Transverse colon (tissue), 4 donors: ENCODE measurements around the gene UNC13B.

Experiments used
- POLR2A ChIP-seq: fragments of 450-650 bp; IDR thresholded peaks from one replicate; pipeline ENCODE4 v1.6.1; 2016; ENCODE audit warnings: antibody characterized with exemption, mild to moderate bottlenecking, moderate library complexity
- POLR2AphosphoS5 ChIP-seq, 3 donors: sonication (generic); formaldehyde crosslinking; IDR thresholded peaks; one replicate each; pipeline ENCODE4 v1.6.1; 2016; ENCODE audit warnings: antibody characterized with exemption in 3 of 3
- TF ChIP-seq, protein P1 (sequence below), 5 experiments: fragments of 200-600 bp in 3 of 5; fragments of 450-650 bp in 2 of 5; sonication (generic) in 3 of 5; IDR thresholded peaks; 1 replicate in 2 of 5; 2 replicates in 3 of 5; pipeline ENCODE4 v1.5.1; 2016 to 2017; ENCODE audit warnings: antibody characterized with exemption in 5 of 5, inconsistent platforms in 3 of 5, mild to moderate bottlenecking in 2 of 5, moderate library complexity in 1 of 5

DNA sequence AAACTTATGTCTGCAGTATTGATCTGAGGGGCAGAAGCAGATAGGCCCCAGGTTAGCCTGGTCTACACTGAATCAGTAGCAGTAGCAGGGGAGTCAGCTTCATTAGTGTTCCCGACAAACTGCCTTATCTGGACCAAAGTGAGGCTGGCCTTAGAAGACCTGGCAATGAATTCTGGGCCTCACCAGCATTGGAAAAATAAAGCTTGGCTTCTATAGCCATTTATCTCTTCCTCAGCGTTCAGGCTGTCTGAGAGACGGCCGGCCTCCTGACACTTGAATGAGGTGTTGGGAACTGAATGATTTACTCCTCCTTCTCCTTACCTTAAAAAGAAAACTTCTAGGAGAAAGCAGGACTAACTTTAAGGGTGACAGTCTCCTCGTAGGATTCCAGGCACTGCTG, 186.3 kb downstream of the UNC13B start:
- TF ChIP-seq, protein P1, sequence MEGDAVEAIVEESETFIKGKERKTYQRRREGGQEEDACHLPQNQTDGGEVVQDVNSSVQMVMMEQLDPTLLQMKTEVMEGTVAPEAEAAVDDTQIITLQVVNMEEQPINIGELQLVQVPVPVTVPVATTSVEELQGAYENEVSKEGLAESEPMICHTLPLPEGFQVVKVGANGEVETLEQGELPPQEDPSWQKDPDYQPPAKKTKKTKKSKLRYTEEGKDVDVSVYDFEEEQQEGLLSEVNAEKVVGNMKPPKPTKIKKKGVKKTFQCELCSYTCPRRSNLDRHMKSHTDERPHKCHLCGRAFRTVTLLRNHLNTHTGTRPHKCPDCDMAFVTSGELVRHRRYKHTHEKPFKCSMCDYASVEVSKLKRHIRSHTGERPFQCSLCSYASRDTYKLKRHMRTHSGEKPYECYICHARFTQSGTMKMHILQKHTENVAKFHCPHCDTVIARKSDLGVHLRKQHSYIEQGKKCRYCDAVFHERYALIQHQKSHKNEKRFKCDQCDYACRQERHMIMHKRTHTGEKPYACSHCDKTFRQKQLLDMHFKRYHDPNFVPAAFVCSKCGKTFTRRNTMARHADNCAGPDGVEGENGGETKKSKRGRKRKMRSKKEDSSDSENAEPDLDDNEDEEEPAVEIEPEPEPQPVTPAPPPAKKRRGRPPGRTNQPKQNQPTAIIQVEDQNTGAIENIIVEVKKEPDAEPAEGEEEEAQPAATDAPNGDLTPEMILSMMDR (IDR thresholded peaks at IDR 0.05): no peak
- no peak for TF ChIP-seq POLR2A
- TF ChIP-seq POLR2AphosphoS5 (IDR thresholded peaks at IDR 0.05): no peak
